AG09309 (cell line): ENCODE data around the gene MRPL12.

Experiments used
- DNase-seq: peaks from one replicate; pipeline ENCODE4 v3.0.0-alpha.2; 2010; ENCODE audit warnings: low read depth
- H3K4me3 ChIP-seq: 2 replicates; pipeline ENCODE4 v1.5.1; 2011; ENCODE audit warnings: mild to moderate bottlenecking, low read depth, low read length, moderate library complexity; ENCODE audit not compliant: control insufficient read depth
- CTCF ChIP-seq: IDR thresholded peaks from 2 replicates; pipeline ENCODE4 v1.5.1; 2011; ENCODE audit warnings: mild to moderate bottlenecking, low read depth, low read length, inconsistent platforms; ENCODE audit not compliant: insufficient read depth, control insufficient read depth; ENCODE audit errors: missing control alignments

Gene MRPL12

DNA sequence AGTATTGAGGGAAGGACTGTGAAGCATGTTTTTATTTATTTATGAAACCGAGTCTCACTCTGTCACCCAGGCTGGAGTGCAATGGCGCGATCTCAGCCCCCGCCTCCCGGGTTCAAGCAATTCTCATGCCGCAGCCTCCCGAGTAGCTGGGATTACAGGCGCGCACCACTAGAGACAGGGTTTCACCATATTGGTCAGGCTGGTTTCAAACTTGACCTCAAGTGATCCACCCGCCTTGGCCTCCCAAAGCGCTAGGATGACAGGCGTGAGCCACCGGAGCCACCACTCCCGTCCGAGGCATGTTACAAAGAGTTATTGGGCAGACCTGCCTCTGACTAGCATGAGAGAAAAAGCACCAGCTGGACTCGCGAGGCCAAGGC lies 3.1 kb downstream of the MRPL12 start:
- TF ChIP-seq CTCF: no peak
- no peak for DNase-seq
- H3K4me3 ChIP-seq: no peak overlapping the region

DNA sequence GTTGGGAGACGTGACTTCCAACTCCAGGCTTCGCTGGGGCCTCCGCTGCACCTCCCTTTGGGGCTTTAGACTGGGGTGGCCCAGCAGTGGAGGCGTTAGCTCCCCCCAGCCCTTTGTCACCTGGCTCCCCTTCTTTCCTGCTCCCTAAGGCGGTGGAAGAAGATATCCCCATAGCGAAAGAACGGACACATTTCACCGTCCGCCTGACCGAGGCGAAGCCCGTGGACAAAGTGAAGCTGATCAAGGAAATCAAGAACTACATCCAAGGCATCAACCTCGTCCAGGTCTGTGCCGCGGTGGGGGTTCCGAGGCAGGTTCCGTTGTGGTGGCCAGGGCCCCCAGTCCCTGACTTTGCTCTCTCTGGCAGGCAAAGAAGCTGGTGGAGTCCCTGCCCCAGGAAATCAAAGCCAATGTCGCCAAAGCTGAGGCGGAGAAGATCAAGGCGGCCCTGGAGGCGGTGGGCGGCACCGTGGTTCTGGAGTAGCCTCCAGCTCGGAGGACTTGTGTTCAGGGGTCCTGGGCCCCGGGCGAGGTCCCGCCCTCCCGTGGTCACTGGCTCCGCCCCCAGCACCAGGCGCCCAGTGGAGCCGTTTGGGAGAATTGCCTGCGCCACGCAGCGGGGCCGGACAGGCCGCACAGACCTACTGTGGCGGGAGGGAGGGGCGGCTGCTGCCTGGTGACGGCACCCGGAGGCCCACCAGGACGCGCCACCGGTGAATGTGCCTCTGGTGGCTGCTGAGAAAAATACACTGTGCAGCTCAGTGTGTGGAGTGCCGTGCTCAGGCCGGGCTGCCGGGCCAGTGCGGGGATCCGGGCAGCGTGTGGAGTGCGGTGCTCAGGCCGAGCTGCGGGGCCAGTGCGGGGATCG lies 3.8 kb downstream of the MRPL12 start:
- DNase-seq: no peak
- H3K4me3 ChIP-seq: no peak overlapping the region
- TF ChIP-seq CTCF: no peak

GRCh38 chr17:81707725-81708646 lies 4.8 kb downstream of the MRPL12 start:
- TF ChIP-seq CTCF: no peak
- DNase-seq: no peak
- H3K4me3 ChIP-seq: no peak overlapping the region

- no peak overlapping the region for H3K4me3 ChIP-seq
- no peak for DNase-seq
- no peak for TF ChIP-seq CTCF
These were observed 5.6 kb downstream of the MRPL12 start for GRCh38 chr17:81708739-81709185.

DNA sequence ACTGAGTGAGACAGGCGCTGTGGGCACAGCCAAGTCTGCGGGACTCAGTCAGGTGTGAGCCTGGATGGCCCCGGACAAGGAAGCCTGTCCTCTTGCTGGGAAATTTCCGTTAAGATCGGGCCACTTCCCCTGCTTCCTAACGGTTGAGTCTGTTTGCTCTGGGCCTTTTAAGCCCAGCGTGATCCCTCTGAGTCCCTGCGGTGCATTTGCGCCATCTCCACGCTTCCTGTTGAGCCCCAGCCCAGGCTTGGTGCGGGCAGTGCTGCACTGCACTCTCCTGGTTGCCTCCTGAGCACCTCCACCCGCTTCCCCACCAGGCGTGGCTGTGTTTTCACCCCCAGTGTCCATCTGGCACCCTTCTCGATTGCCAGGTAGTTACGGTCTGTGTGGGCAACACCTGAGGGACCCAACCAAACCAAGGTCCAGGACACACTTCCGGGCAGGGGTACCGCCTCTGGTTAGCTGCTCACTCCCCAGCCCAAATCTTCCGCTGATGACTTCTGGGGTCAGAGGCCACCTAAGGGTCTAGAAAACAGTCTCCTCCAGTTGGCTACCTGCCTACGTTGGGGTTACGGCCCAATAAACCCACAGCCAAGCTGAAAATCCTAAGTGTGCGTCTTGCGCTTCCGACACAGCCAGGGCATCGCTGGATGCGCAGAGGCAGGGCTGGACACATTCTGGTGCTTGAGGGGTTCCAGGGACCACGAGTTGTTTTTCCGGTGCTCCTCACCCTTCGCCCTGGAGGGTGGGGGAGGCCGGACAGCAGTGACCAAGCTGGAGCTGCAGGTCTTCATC lies 7.5 kb downstream of the MRPL12 start:
- no peak for DNase-seq
- no peak overlapping the region; the same call in 1 of the 2 replicates for H3K4me3 ChIP-seq

More for the DNA sequence above, 7.5 kb downstream of the MRPL12 start:
- no peak for TF ChIP-seq CTCF
